ENCODE results near the gene HPSE2.

DNA sequence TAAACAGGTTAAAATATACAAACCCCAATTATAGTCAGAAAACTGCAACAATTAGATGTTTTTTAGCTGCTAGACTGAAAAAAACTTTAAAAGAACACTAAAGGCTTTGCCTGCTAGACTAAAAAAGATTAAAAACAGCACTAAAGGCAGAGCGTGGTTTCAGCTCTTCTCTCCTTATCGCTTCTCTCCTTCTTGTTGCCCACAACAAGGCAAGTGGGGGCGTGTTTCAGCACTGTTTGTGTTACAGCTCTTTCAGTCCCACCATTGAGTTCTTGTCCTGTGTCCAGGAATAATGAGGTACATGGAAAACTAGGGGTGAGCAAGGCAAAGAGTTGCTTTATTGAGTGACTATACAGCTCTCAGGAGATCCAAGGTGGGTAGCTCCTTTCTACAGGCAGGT is 112.3 kb downstream of the HPSE2 start:
- no peak for TF ChIP-seq POLR2A (IDR thresholded peaks at IDR 0.05; ENCODE audit: low read length)
- TF ChIP-seq GATA1 (IDR thresholded peaks at IDR 0.05; ENCODE audit: low read depth, low read length) = no peak
